GM23338 (cell line): ENCODE data around the gene CFAP90. TPM values are rescaled to one million over a fixed set of nuclear protein-coding genes. Genes with fewer than 3 reads are reported as not detected.
A peak's percentile ranks its signal among the peaks of the same experiment; 100 is the strongest.

Experiments
- ATAC-seq: fragments of 200-7000 bp; cut with Tn5 transposase; 3 replicates; pipeline ENCODE4 v1.9.1; 2020
- DNase-seq: peaks from one replicate; pipeline ENCODE4 v3.0.0-alpha.2; 2015; ENCODE audit warnings: low spot score
- H2AFZ ChIP-seq: fragments of 200-600 bp; sonication (generic); 2 replicates; pipeline ENCODE4 v1.8.0; 2016; ENCODE audit warnings: antibody characterized with exemption, mild to moderate bottlenecking, moderate library complexity
- H3F3A ChIP-seq: fragments of 200-600 bp; sonication (generic); replicated peaks from 2 replicates; pipeline ENCODE4 v1.8.0; 2017; ENCODE audit warnings: antibody characterized with exemption, mixed run types, low read depth
- H3K27ac ChIP-seq: fragments of 200-600 bp; sonication (generic); 2 replicates; pipeline ENCODE4 v1.6.1; 2016; ENCODE audit warnings: low read depth
- H3K27me3 ChIP-seq: fragments of 200-600 bp; sonication (generic); 2 replicates; pipeline ENCODE4 v1.8.0; 2016; ENCODE audit warnings: mild to moderate bottlenecking, mixed run types, moderate library complexity; ENCODE audit not compliant: insufficient read depth
- H3K36me3 ChIP-seq: fragments of 200-600 bp; sonication (generic); 2 replicates; pipeline ENCODE4 v1.8.0; 2016; ENCODE audit warnings: mild to moderate bottlenecking; ENCODE audit not compliant: insufficient read depth
- H3K4me1 ChIP-seq: fragments of 200-600 bp; sonication (generic); 2 replicates; pipeline ENCODE4 v1.8.0; 2016; ENCODE audit warnings: mild to moderate bottlenecking, moderate library complexity; ENCODE audit not compliant: insufficient read depth
- H3K4me2 ChIP-seq: fragments of 200-600 bp; sonication (generic); 2 replicates; pipeline ENCODE4 v1.7.1; 2017; ENCODE audit warnings: mixed run types
- H3K4me3 ChIP-seq: fragments of 200-600 bp; sonication (generic); 2 replicates; pipeline ENCODE4 v1.6.1; 2016; ENCODE audit warnings: mixed run types
- H3K79me2 ChIP-seq: fragments of 200-600 bp; sonication (generic); replicated peaks from 2 replicates; pipeline ENCODE4 v1.8.0; 2017; ENCODE audit warnings: mild to moderate bottlenecking; ENCODE audit not compliant: insufficient read depth
- H3K9me2 ChIP-seq: fragments of 200-600 bp; sonication (generic); 2 replicates; pipeline ENCODE4 v1.8.0; 2017; ENCODE audit not compliant: insufficient read depth
- H4K20me1 ChIP-seq: fragments of 200-600 bp; sonication (generic); replicated peaks from 2 replicates; pipeline ENCODE4 v1.8.0; 2017; ENCODE audit warnings: mild to moderate bottlenecking; ENCODE audit not compliant: insufficient read depth
- H3K27ac Mint-ChIP-seq: 2 replicates; pipeline ENCODE4 v1.8.0; 2020; ENCODE audit warnings: inconsistent platforms, mild to moderate bottlenecking, moderate library complexity, mixed read lengths
- H3K27me3 Mint-ChIP-seq: 3 replicates; pipeline ENCODE4 v1.8.0; 2022; ENCODE audit warnings: low read depth, mild to moderate bottlenecking, moderate library complexity, mixed read lengths, inconsistent platforms; ENCODE audit not compliant: insufficient read depth, poor library complexity
- H3K36me3 Mint-ChIP-seq: 3 replicates; pipeline ENCODE4 v1.8.0; 2021; ENCODE audit warnings: low read depth, mild to moderate bottlenecking, inconsistent platforms, moderate library complexity, mixed read lengths
- H3K4me1 Mint-ChIP-seq: 3 replicates; pipeline ENCODE4 v1.8.0; 2020; ENCODE audit warnings: mild to moderate bottlenecking, inconsistent platforms, mixed read lengths
- H3K4me3 Mint-ChIP-seq: 3 replicates; pipeline ENCODE4 v1.8.0; 2021; ENCODE audit warnings: moderate library complexity, mild to moderate bottlenecking, inconsistent platforms, mixed read lengths
- H3K9me3 Mint-ChIP-seq: 3 replicates; pipeline ENCODE4 v1.8.0; 2020; ENCODE audit warnings: moderate library complexity, mild to moderate bottlenecking, inconsistent platforms, mixed read lengths
- CREB1 ChIP-seq: fragments of 250-450 bp; sonication (Bioruptor Pico); IDR thresholded peaks from 2 replicates; pipeline ENCODE4 v1.5.0; 2020; ENCODE audit warnings: low read depth, mild to moderate bottlenecking, moderate library complexity
- CTCF ChIP-seq, 2 experiments: fragments of 200-600 bp in 1 of 2; sonication (generic) in 1 of 2; conservative IDR thresholded peaks; 2 replicates each; pipeline versions ENCODE4 v1.5.1 to v1.6.1; 2016 to 2017; ENCODE audit warnings: antibody characterized with exemption in 2 of 2, low read depth in 2 of 2, mild to moderate bottlenecking in 2 of 2, moderate library complexity in 1 of 2
- EZH2phosphoT487 ChIP-seq: fragments of 200-600 bp; sonication (generic); IDR thresholded peaks from one replicate; pipeline ENCODE4 v1.8.1; 2018; ENCODE audit warnings: antibody characterized with exemption; ENCODE audit not compliant: unreplicated experiment
- JUNB ChIP-seq: IDR thresholded peaks from one replicate; pipeline ENCODE4 v1.6.1; 2016; ENCODE audit warnings: antibody characterized with exemption; ENCODE audit not compliant: unreplicated experiment
- POLR2AphosphoS5 ChIP-seq: IDR thresholded peaks from 2 replicates; pipeline ENCODE4 v1.6.1; 2016; ENCODE audit warnings: antibody characterized with exemption, low read depth
- ZNF331 ChIP-seq: fragments of 250-450 bp; sonication (Bioruptor Pico); IDR thresholded peaks from 2 replicates; pipeline ENCODE4 v1.5.0; 2020; ENCODE audit warnings: low read depth, mild to moderate bottlenecking, moderate library complexity
- ZNF462 ChIP-seq: fragments of 250-450 bp; sonication (Bioruptor Pico); IDR thresholded peaks from 2 replicates; pipeline ENCODE4 v1.5.0; 2020; ENCODE audit warnings: mild to moderate bottlenecking, moderate library complexity
- polyA plus RNA-seq: library from polyadenylated mRNA; unstranded; fragments of >200 nt; fragmentation: Nextera tagmentation; extraction: Ambion mirVana; gene quantifications from 2 replicates; pipeline ENCODE4 v1.2.1, GENCODE V29; 2016
- total RNA-seq: library from RNA; depleted of rRNA; stranded (reverse); fragments of >200 nt; shearing (Covaris generic); gene quantifications from 2 replicates; pipeline ENCODE4 v1.2.3, GENCODE V29; 2014

The CFAP90 gene
- total and polyA plus RNA-seq, 2 experiments from 2014 or later, result 0.10 to 1.0 TPM

- Histone ChIP-seq H3K79me2 (no peaks in the 10 kb centered on the region), H3F3A (no peaks in the 10 kb centered on the region), H3K4me1 (no peaks in the 10 kb centered on the region), H3K4me2 (no peak overlapping the region), H3K9me2 (no peaks in the 10 kb centered on the region), H3K36me3 (peaks cover 38% of the 10 kb centered on the region), H3K27ac (no peak overlapping the region), H2AFZ (no peak overlapping the region), H3K27me3 (no peaks in the 10 kb centered on the region), H4K20me1 (no peaks in the 10 kb centered on the region), H3K4me3 (no peak overlapping the region)
- peaks cover 47% of the 10 kb centered on the region for H3K36me3 Mint-ChIP-seq
- H3K9me3 Mint-ChIP-seq, result no peaks in the 10 kb centered on the region
- no peaks in the 10 kb centered on the region for H3K4me1 Mint-ChIP-seq
- DNase-seq (no peak), ATAC-seq (peak; percentile 46)
- peaks cover 2% of the 10 kb centered on the region for H3K27me3 Mint-ChIP-seq
- no peak overlapping the region for H3K4me3 Mint-ChIP-seq
- TF ChIP-seq CTCF (conservative IDR thresholded peaks at IDR 0.05; ENCODE audit: low read depth in 2 of 2), result peak; percentile 52 to 68
- no peak for TF ChIP-seq CREB1 (CRISPR knock-in tag)
- H3K27ac Mint-ChIP-seq, result no peak overlapping the region
These were observed 45.6 kb downstream of the CFAP90 start for GRCh38 chr5:7805379-7805778.

GRCh38 chr5:7803937-7804336 is 47.0 kb downstream of the CFAP90 start:
- H3K4me3 ChIP-seq, result no peak overlapping the region
- H3K9me3 Mint-ChIP-seq, result no peaks in the 10 kb centered on the region; the same call in 2 of the 3 replicates
- no peaks in the 10 kb centered on the region for H3K79me2 ChIP-seq
- no peak overlapping the region for H2AFZ ChIP-seq
- no peaks in the 10 kb centered on the region for H4K20me1 ChIP-seq
- ATAC-seq (no peak), DNase-seq (no peak)
- H3K4me3 Mint-ChIP-seq, result no peak overlapping the region
- H3K36me3 ChIP-seq, result peaks cover 37% of the 10 kb centered on the region
- H3K9me2 ChIP-seq, result no peaks in the 10 kb centered on the region
- no peaks in the 10 kb centered on the region for H3K4me1 Mint-ChIP-seq
- no peaks in the 10 kb centered on the region for H3F3A ChIP-seq
- H3K27me3 ChIP-seq, result no peaks in the 10 kb centered on the region
- peaks cover 4% of the 10 kb centered on the region for H3K27me3 Mint-ChIP-seq
- peaks cover 50% of the 10 kb centered on the region for H3K36me3 Mint-ChIP-seq
- H3K4me2 ChIP-seq, result no peak overlapping the region
- H3K27ac ChIP-seq, result no peak overlapping the region
- no peaks in the 10 kb centered on the region for H3K4me1 ChIP-seq
- no peak overlapping the region for H3K27ac Mint-ChIP-seq
- TF ChIP-seq CTCF (conservative IDR thresholded peaks at IDR 0.05; ENCODE audit: low read depth in 2 of 2), result no peak
- TF ChIP-seq CREB1 (CRISPR knock-in tag), result no peak
- TF ChIP-seq ZNF331 (CRISPR knock-in tag), result no peak
- TF ChIP-seq JUNB, result no peak
- no peak for TF ChIP-seq EZH2phosphoT487
- no peak for TF ChIP-seq POLR2AphosphoS5
- TF ChIP-seq ZNF462 (CRISPR knock-in tag), result no peak
